Neural crest cell (in vitro differentiated cells): ENCODE measurements around the gene CCDC71L. TPM values are rescaled to one million over a fixed set of nuclear protein-coding genes. Genes with fewer than 3 reads are reported as not detected.

Experiments
- DNase-seq: peaks from one replicate; pipeline ENCODE4 v3.0.0; 2021; ENCODE audit warnings: low read depth, mixed read lengths, low spot score
- H3K27ac Mint-ChIP-seq: one replicate; pipeline ENCODE4 v1.8.0; 2021; ENCODE audit warnings: mild to moderate bottlenecking, mixed read lengths; ENCODE audit not compliant: unreplicated experiment
- H3K27me3 Mint-ChIP-seq: 2 replicates; pipeline ENCODE4 v1.8.0; 2021; ENCODE audit warnings: low read depth, mild to moderate bottlenecking, mixed read lengths
- H3K36me3 Mint-ChIP-seq: 2 replicates; pipeline ENCODE4 v1.8.0; 2021; ENCODE audit warnings: low read depth, mild to moderate bottlenecking, mixed read lengths
- H3K4me1 Mint-ChIP-seq: 2 replicates; pipeline ENCODE4 v1.8.0; 2021; ENCODE audit warnings: mixed read lengths
- H3K4me3 Mint-ChIP-seq: one replicate; pipeline ENCODE4 v1.8.0; 2021; ENCODE audit warnings: mild to moderate bottlenecking, mixed read lengths
- H3K9me3 Mint-ChIP-seq: 2 replicates; pipeline ENCODE4 v1.8.0; 2021; ENCODE audit warnings: mixed read lengths
- CTCF ChIP-seq: fragments of 200-600 bp; sonication (generic); conservative IDR thresholded peaks from 2 replicates; pipeline ENCODE4 v1.5.0; 2021; ENCODE audit warnings: antibody characterized with exemption, mild to moderate bottlenecking
- total RNA-seq: library from RNA; stranded (reverse); gene quantifications from 2 replicates; pipeline ENCODE4 v1.2.1, GENCODE V29; 2021

CCDC71L gene
- total RNA-seq, 1 donor from 2014 or later: 18.5 TPM

- no peaks in the 10 kb centered on the region for H3K27me3 Mint-ChIP-seq
- H3K27ac Mint-ChIP-seq: no peak overlapping the region
- DNase-seq: no peak
- H3K4me3 Mint-ChIP-seq: no peak overlapping the region
- TF ChIP-seq CTCF: no peak
- H3K9me3 Mint-ChIP-seq: peaks cover 5% of the 10 kb centered on the region
- H3K36me3 Mint-ChIP-seq: no peaks in the 10 kb centered on the region
- H3K4me1 Mint-ChIP-seq: no peaks in the 10 kb centered on the region
Observed at GRCh38 chr7:106643216-106644000, 17.6 kb downstream of the CCDC71L start.

- Mint-ChIP-seq H3K27ac (no peak overlapping the region), H3K27me3 (no peaks in the 10 kb centered on the region), H3K4me3 (no peak overlapping the region), H3K9me3 (peaks cover 5% of the 10 kb centered on the region), H3K4me1 (no peaks in the 10 kb centered on the region), H3K36me3 (no peaks in the 10 kb centered on the region)
- TF ChIP-seq CTCF: no peak
- no peak for DNase-seq
Observed at GRCh38 chr7:106641416-106641815, 19.5 kb downstream of the CCDC71L start.

- DNase-seq: no peak
- H3K4me1 Mint-ChIP-seq: no peaks in the 10 kb centered on the region
- no peak for TF ChIP-seq CTCF
Observed at GRCh38 chr7:106640368-106641141, 20.4 kb downstream of the CCDC71L start.

DNA sequence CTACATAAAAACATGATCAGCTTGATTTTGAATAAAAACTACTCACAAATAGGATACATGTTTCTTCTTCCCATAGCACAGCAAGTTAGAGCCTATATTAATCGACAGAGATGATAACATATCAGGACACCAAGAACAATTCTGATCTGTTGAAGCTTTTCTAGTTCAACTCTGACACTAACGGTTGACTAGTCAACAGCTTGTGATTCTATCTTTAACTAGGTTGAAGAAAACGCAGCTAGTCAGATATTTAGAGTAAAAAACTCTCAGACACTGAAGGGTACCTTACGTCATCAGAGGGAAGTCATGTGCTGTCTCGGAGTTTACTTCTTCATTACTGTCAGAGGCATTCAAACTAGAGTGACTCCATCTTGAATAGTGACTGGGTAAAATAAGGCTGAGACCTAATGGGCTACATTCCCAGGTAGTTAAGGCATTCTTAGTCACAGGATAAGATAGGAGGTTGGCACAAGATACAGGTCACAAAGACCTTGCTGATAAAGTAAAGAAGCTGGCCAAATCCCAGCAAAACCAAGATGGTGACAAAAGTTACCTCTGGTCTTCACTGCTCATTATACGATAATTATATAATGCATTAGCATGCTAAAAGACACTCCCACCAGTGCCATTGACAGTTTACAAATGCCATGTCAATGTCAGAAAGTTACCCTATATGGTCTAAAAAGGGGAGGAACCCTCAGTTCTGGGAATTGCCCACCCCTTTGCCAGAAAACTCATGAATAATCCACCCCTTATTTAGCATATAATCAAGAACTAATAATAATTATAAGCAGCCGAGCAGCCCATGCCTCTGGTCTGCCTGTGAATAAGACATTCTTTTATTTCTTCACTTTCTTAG is 21.3 kb downstream of the CCDC71L start:
- Mint-ChIP-seq H3K9me3 (peaks cover 7% of the 10 kb centered on the region), H3K27ac (no peak overlapping the region), H3K4me3 (no peak overlapping the region), H3K4me1 (no peaks in the 10 kb centered on the region), H3K36me3 (no peaks in the 10 kb centered on the region), H3K27me3 (no peaks in the 10 kb centered on the region)
- DNase-seq: no peak
- TF ChIP-seq CTCF: no peak

More at GRCh38 chr7:106640368-106641141, 20.4 kb downstream of the CCDC71L start:
- Mint-ChIP-seq H3K27me3 (no peaks in the 10 kb centered on the region), H3K36me3 (no peaks in the 10 kb centered on the region), H3K4me3 (no peak overlapping the region), H3K9me3 (peaks cover 5% of the 10 kb centered on the region), H3K27ac (no peak overlapping the region)

DNA sequence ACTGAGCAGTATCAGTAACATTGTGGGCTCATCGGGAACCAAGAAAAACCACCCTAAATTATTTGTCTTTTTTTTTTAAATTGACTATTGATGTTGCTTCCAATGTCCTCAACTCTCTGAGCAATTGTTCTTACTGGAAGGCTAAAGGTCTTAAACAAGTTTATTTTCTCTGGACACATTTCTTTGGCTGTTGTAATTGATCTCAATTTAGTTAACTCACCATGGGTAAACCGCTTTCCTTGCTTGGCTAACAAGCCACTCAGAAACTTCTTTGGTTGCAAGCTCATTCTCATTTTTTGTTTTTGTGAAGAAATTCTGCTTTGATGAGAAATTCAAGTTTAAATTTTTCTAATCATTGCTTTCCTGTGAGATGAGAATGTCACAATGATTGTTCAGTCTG is 25.5 kb downstream of the CCDC71L start:
- Mint-ChIP-seq H3K27me3 (peaks cover 3% of the 10 kb centered on the region), H3K9me3 (peaks cover 7% of the 10 kb centered on the region), H3K4me1 (no peaks in the 10 kb centered on the region), H3K36me3 (no peaks in the 10 kb centered on the region), H3K27ac (no peak overlapping the region), H3K4me3 (no peak overlapping the region)
- no peak for TF ChIP-seq CTCF
- no peak for DNase-seq
